HepG2 (cell line): ENCODE measurements around the gene HOXA13. TPM values are rescaled to one million over a fixed set of nuclear protein-coding genes. Genes with fewer than 3 reads are reported as not detected.
A peak's percentile ranks its signal among the peaks of the same experiment; 100 is the strongest.

Experiments
- GRHL1 ChIP-seq: sonication (generic); formaldehyde crosslinking; conservative IDR thresholded peaks from 2 replicates; pipeline ENCODE4 v1.8.0; 2022; ENCODE audit warnings: missing genetic modification reagents
- HOXD1 ChIP-seq: sonication (generic); formaldehyde crosslinking; IDR thresholded peaks from 2 replicates; pipeline ENCODE4 v1.5.0; 2020; ENCODE audit warnings: missing genetic modification reagents
- IRF9 ChIP-seq: sonication (generic); formaldehyde crosslinking; IDR thresholded peaks from 2 replicates; pipeline ENCODE4 v1.8.0; 2022; ENCODE audit warnings: missing genetic modification reagents, mild to moderate bottlenecking, borderline replicate concordance
- NFIC ChIP-seq: IDR thresholded peaks from 2 replicates; pipeline ENCODE4 v1.6.1; 2012; ENCODE audit warnings: mild to moderate bottlenecking, low read length, inconsistent platforms
- ZFY ChIP-seq: sonication (generic); formaldehyde crosslinking; IDR thresholded peaks from 2 replicates; pipeline ENCODE4 v1.4.0; 2020; ENCODE audit warnings: missing genetic modification reagents
- ZNF10 ChIP-seq: sonication (generic); formaldehyde crosslinking; IDR thresholded peaks from 2 replicates; pipeline ENCODE4 v1.4.0; 2020; ENCODE audit warnings: mild to moderate bottlenecking, low read depth, missing genetic modification reagents, borderline replicate concordance
- ZNF430 ChIP-seq: sonication (generic); formaldehyde crosslinking; IDR thresholded peaks from 2 replicates; pipeline ENCODE4 v1.9.0; 2021; ENCODE audit warnings: mild to moderate bottlenecking, missing genetic modification reagents
- ZNF576 ChIP-seq: sonication (generic); formaldehyde crosslinking; IDR thresholded peaks from 2 replicates; pipeline ENCODE4 v1.4.0; 2020; ENCODE audit warnings: mild to moderate bottlenecking, missing genetic modification reagents
- polyA plus RNA-seq, 8 experiments: library from polyadenylated mRNA; depleted of rRNA in 3 of 8; stranded (reverse) in 7 of 8; unstranded in 1 of 8; fragments of >200 nt; fragmentation: Illumina TruSeq in 4 of 8; extraction: Trizol in 4 of 8; gene quantifications; 2 replicates each; pipeline versions ENCODE4 v1.2.1 to v1.2.3, GENCODE V29; 2011 to 2016; ENCODE audit warnings: low read depth in 4 of 8, missing spikeins in 1 of 8, mixed read lengths in 1 of 8; ENCODE audit not compliant: insufficient read depth in 1 of 8
- total RNA-seq, 5 experiments: library from RNA; depleted of rRNA; stranded (reverse); fragments of >200 nt; fragmentation: Illumina TruSeq; extraction: Trizol; gene quantifications; 2 replicates each; pipeline ENCODE4 v1.2.3, GENCODE V29; 2016; ENCODE audit warnings: low read depth in 1 of 5
- TF ChIP-seq, protein P1 (sequence below): IDR thresholded peaks from 2 replicates; pipeline ENCODE4 v1.6.1; 2016; ENCODE audit warnings: missing compliant biosample characterization, missing genetic modification reagents, borderline replicate concordance

HOXA13 gene
- total and polyA plus RNA-seq, 2 of the 13 experiments (the other 11 are each of a cell fraction or from before 2014, with no cell fraction given): 0.01 to 0.04 TPM

GRCh38 chr7:27149842-27150567 is 49.9 kb downstream of the HOXA13 start (continued):
- TF ChIP-seq, protein P1, sequence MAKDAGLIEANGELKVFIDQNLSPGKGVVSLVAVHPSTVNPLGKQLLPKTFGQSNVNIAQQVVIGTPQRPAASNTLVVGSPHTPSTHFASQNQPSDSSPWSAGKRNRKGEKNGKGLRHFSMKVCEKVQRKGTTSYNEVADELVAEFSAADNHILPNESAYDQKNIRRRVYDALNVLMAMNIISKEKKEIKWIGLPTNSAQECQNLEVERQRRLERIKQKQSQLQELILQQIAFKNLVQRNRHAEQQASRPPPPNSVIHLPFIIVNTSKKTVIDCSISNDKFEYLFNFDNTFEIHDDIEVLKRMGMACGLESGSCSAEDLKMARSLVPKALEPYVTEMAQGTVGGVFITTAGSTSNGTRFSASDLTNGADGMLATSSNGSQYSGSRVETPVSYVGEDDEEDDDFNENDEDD (CRISPR knock-in tag): no peak
- TF ChIP-seq ZNF10: 0 out of 2 replicates have a peak, but pooled peaks have one; percentile 70
- no peak for TF ChIP-seq ZFY (CRISPR knock-in tag)
- no peak for TF ChIP-seq GRHL1 (CRISPR knock-in tag)
- TF ChIP-seq ZNF430: 0 out of 2 replicates have a peak, but pooled peaks have one; percentile 72
- no peak for TF ChIP-seq ZNF576 (CRISPR knock-in tag)
- TF ChIP-seq IRF9 (CRISPR knock-in tag): no peak
- no peak for TF ChIP-seq NFIC
- TF ChIP-seq HOXD1 (CRISPR knock-in tag): no peak
